Stomach (tissue), 4 donors: ENCODE data around the gene TAGLN2.

Experiments
- CTCF ChIP-seq, 7 experiments: fragments of 450-650 bp in 4 of 7; fragments of 200-600 bp in 3 of 7; sonication (generic) in 3 of 7; IDR thresholded peaks; one replicate each; pipeline ENCODE4 v1.5.1; 2016 to 2019; ENCODE audit warnings: antibody characterized with exemption in 7 of 7, control low read depth in 2 of 7, mild to moderate bottlenecking in 1 of 7
- EP300 ChIP-seq: sonication (generic); formaldehyde crosslinking; IDR thresholded peaks from one replicate; pipeline ENCODE4 v1.6.1; 2017; ENCODE audit warnings: antibody characterized with exemption
- POLR2A ChIP-seq, 4 donors: fragments of 450-650 bp; IDR thresholded peaks; one replicate each; pipeline ENCODE4 v1.6.1; 2016; ENCODE audit warnings: antibody characterized with exemption in 4 of 4, control low read depth in 2 of 4, mild to moderate bottlenecking in 1 of 4, moderate library complexity in 1 of 4
- POLR2AphosphoS5 ChIP-seq, 3 donors: sonication (generic); formaldehyde crosslinking; IDR thresholded peaks; one replicate each; pipeline ENCODE4 v1.6.1; 2016; ENCODE audit warnings: antibody characterized with exemption in 3 of 3

GRCh38 chr1:159902541-159902940, 22.8 kb downstream of the TAGLN2 start:
- TF ChIP-seq CTCF (IDR thresholded peaks at IDR 0.05) (no peak), POLR2A (IDR thresholded peaks at IDR 0.05) (no peak), POLR2AphosphoS5 (IDR thresholded peaks at IDR 0.05) (no peak), EP300 (no peak)
